ENCODE measurements around the gene PDZD7.
A peak's percentile ranks its signal among the peaks of the same experiment; 100 is the strongest.

Gene PDZD7

GRCh38 chr10:101002456-101002855 lies 28.5 kb downstream of the PDZD7 start:
- no peak for TF ChIP-seq CTCF (IDR thresholded peaks at IDR 0.05; ENCODE audit: control extremely low read depth, extremely low read depth, low read depth, missing control alignments)
- no peak for DNase-seq (ENCODE audit: extremely low spot score)
- POLR2A ChIA-PET = no interaction called here
- CTCF ChIA-PET = interaction anchor here (0.8 to 8.1 kb wide), 6 partner anchors 8 to 130 kb away, joined by 3 to 96 read pairs (median 6); no protein-coding TSS in a partner anchor

DNA sequence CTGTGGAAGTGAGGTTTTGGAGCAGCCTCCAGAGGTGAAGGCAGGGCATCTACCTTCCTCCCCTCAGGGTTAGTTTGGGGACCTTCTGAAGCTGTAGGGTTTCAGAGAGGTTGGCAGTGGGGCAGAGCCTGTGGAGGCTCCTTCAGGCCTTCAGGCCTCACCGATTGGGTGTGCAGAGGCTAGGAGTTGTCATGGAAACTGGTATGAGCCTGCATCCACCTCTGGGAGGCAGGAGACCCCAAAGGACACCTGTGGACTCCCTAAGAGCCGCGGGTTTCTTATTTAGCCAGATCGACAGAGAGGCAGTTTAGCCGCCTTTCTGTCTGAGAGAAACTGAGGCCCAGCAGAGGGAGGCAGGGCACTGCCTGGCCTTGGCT lies 29.3 kb downstream of the PDZD7 start:
- ChIA-PET POLR2A (no interaction called here), CTCF (interaction anchor here (1.1 to 6.6 kb wide), 4 partner anchors 15 to 129 kb away, joined by 3 to 101 read pairs (median 4); no protein-coding TSS in a partner anchor)
- DNase-seq (ENCODE audit: extremely low spot score) = no peak

GRCh38 chr10:101000915-101001658 lies 29.8 kb downstream of the PDZD7 start:
- POLR2A ChIA-PET = no interaction called here
- CTCF ChIA-PET = interaction anchor here (1.1 to 6.6 kb wide), 4 partner anchors 16 to 129 kb away, joined by 3 to 101 read pairs (median 4); no protein-coding TSS in a partner anchor
- no peak for TF ChIP-seq CTCF (IDR thresholded peaks at IDR 0.05; ENCODE audit: control extremely low read depth, extremely low read depth, low read depth, missing control alignments)
- no peak for DNase-seq (ENCODE audit: extremely low spot score)

More for the DNA sequence above, 29.3 kb downstream of the PDZD7 start:
- TF ChIP-seq CTCF (IDR thresholded peaks at IDR 0.05; ENCODE audit: control extremely low read depth, extremely low read depth, low read depth, missing control alignments) = no peak

- ChIA-PET CTCF (interaction anchor here (0.9 to 6.6 kb wide), 9 partner anchors 9 to 88 kb away, joined by 3 to 101 read pairs (median 4); partner anchors contain the start of genes MRPL43 and TWNK), POLR2A (no interaction called here)
- no peak for TF ChIP-seq CTCF (IDR thresholded peaks at IDR 0.05; ENCODE audit: control extremely low read depth, extremely low read depth, low read depth, missing control alignments)
- DNase-seq (ENCODE audit: extremely low spot score) = no peak
Measured at GRCh38 chr10:101000127-101000914, 30.6 kb downstream of the PDZD7 start.

DNA sequence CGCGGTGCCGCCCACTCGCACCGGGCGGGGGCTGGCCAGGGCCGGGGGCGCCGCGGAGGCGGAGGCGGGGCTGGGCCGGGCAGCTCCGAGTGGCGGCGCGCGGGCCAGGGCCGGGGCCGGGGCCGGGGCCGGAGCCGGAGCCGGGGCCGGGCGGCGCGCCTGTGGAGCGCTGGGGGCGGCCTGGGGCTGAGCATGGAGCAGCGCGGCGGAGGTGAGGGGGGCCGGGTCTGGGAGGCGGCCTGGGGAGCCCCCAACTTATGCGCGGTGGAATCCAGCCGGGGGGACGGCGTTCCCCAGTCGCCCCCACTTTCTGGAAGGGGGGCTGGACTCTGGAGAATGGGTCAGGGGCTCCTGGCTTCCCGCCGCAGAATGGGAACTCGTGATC lies 31.2 kb downstream of the PDZD7 start, which contains the start of gene LZTS2:
Gene LZTS2 (plus strand): TSS at position 67 of the 385 bp plus-strand sequence. CDS start 2,731 bp downstream, outside the sequence.
- POLR2A ChIA-PET = no interaction called here
- DNase-seq (ENCODE audit: extremely low spot score) = no peak
- TF ChIP-seq CTCF (IDR thresholded peaks at IDR 0.05; ENCODE audit: control extremely low read depth, extremely low read depth, low read depth, missing control alignments) = no peak
- CTCF ChIA-PET = interaction anchor here (0.6 to 6.6 kb wide), 16 partner anchors 10 to 111 kb away, joined by 3 to 101 read pairs (median 4); partner anchors contain the start of genes MRPL43, PDZD7, SFXN3 and TWNK

DNA sequence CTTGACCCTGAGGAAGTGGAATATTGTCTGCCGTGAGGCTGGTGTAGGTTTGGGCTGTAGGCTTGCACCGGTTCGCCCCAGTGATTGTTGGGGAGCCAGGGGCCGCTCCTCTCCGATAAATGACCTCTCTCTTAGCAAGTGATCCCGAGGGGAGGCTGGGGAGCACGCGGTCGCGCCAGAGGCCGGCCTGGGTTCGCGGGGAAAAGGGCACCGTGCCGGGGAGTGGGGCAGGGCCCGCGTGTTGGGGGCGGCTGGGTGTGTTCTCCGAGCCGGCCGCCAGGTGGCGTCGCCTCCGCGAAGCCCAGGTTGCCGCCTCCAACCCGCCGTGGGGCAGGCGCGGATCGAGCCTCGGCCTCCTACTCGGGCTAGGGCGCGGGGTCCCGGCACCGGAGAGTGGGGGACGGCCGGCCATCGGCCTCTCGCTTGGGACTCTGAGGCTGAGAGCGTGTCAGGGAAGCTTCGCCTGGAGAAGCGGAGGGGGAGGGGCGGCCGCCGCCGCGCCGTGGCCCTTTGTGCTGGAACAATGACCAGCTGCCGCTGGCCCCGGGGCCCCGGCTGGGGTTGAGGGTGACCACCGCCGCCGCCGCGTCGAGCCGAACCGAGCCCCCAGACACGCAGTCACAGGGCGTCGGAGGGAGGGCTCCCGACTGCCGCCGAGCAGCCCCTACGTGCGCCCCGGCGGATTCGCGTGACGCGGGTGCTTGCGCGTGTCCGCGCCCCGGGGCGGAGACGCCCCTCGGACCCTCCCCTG lies 31.8 kb downstream of the PDZD7 start:
- CTCF ChIA-PET = interaction anchor here (0.6 to 6.6 kb wide), 17 partner anchors 10 to 111 kb away, joined by 3 to 101 read pairs (median 3); partner anchors contain the start of genes MRPL43, PDZD7, SFXN3 and TWNK
- peak; percentile 77 for TF ChIP-seq CTCF (IDR thresholded peaks at IDR 0.05; ENCODE audit: control extremely low read depth, extremely low read depth, low read depth, missing control alignments)
- DNase-seq (ENCODE audit: extremely low spot score) = peak; percentile 92
- POLR2A ChIA-PET = no interaction called here

Measured in GM10248 (cell line).